ENCODE data around the gene MOB2. TPM values are rescaled to one million over a fixed set of nuclear protein-coding genes. Genes with fewer than 3 reads are reported as not detected.

MOB2 gene
- total RNA-seq, 1 donor from 2014 or later = 26.4 TPM

- Mint-ChIP-seq H3K9me3 (ENCODE audit: unreplicated experiment) (no peaks in the 10 kb centered on the region), H3K36me3 (ENCODE audit: low read depth, unreplicated experiment) (no peaks in the 10 kb centered on the region), H3K27ac (ENCODE audit: unreplicated experiment) (no peak overlapping the region), H3K4me3 (ENCODE audit: unreplicated experiment) (no peak overlapping the region), H3K27me3 (ENCODE audit: low read depth, unreplicated experiment) (peaks cover 1% of the 10 kb centered on the region), H3K4me1 (ENCODE audit: low read depth, unreplicated experiment) (peaks cover 11% of the 10 kb centered on the region)
- no peaks in the 10 kb centered on the region for H3K9me3 ChIP-seq (ENCODE audit: insufficient read depth, low read depth, low read length)
- no peak overlapping the region for H3K9ac ChIP-seq (ENCODE audit: low read length)
- H3K4me1 ChIP-seq (ENCODE audit: insufficient read depth, low read length) = peaks cover 4% of the 10 kb centered on the region
- FAIRE-seq (no peak), DNase-seq (ENCODE audit: low read depth) (no peak)
- no peaks in the 10 kb centered on the region for H3K36me3 ChIP-seq (ENCODE audit: insufficient read depth, low read length)
- H4K20me1 ChIP-seq (ENCODE audit: insufficient read depth, low read length) = peaks cover 90% of the 10 kb centered on the region
- H3K27ac ChIP-seq (ENCODE audit: low read depth, low read length) = no peak overlapping the region
- no peak for TF ChIP-seq CTCF (IDR thresholded peaks at IDR 0.05; ENCODE audit: insufficient read depth, low read depth, low read length)
- TF ChIP-seq EZH2 (IDR thresholded peaks at IDR 0.05; ENCODE audit: insufficient read depth, low read length) = no peak
- H3K4me3 ChIP-seq (ENCODE audit: insufficient read depth, low read depth, low read length) = no peak overlapping the region
- no peak overlapping the region for H3K4me2 ChIP-seq (ENCODE audit: low read length)
- no peaks in the 10 kb centered on the region for H3K27me3 ChIP-seq (ENCODE audit: insufficient read depth, low read length)
- no peak overlapping the region for H2AFZ ChIP-seq (ENCODE audit: low read depth, low read length)
- peaks cover 63% of the 10 kb centered on the region for H3K79me2 ChIP-seq (ENCODE audit: insufficient read depth, low read length)
Observed at GRCh38 chr11:1506981-1507380, 20.4 kb upstream of the MOB2 start.

GRCh38 chr11:1505480-1505879 is 18.9 kb upstream of the MOB2 start:
- no peak for TF ChIP-seq CTCF (IDR thresholded peaks at IDR 0.05; ENCODE audit: insufficient read depth, low read depth, low read length)
- no peak for TF ChIP-seq EZH2 (IDR thresholded peaks at IDR 0.05; ENCODE audit: insufficient read depth, low read length)
- H3K79me2 ChIP-seq (ENCODE audit: insufficient read depth, low read length) = peaks cover 70% of the 10 kb centered on the region
- FAIRE-seq = no peak

GRCh38 chr11:1504581-1505290 is 18.2 kb upstream of the MOB2 start:
- no peak overlapping the region for H3K27ac ChIP-seq (ENCODE audit: low read depth, low read length)
- no peak overlapping the region for H3K4me2 ChIP-seq (ENCODE audit: low read length)
- DNase-seq (ENCODE audit: low read depth) (no peak), FAIRE-seq (no peak)
- no peak overlapping the region for H3K4me3 ChIP-seq (ENCODE audit: insufficient read depth, low read depth, low read length)
- no peaks in the 10 kb centered on the region for H3K36me3 ChIP-seq (ENCODE audit: insufficient read depth, low read length)
- H3K9ac ChIP-seq (ENCODE audit: low read length) = no peak overlapping the region
- no peaks in the 10 kb centered on the region for H3K27me3 ChIP-seq (ENCODE audit: insufficient read depth, low read length)
- peaks cover 4% of the 10 kb centered on the region for H3K4me1 ChIP-seq (ENCODE audit: insufficient read depth, low read length)
- H3K9me3 ChIP-seq (ENCODE audit: insufficient read depth, low read depth, low read length) = no peaks in the 10 kb centered on the region
- Mint-ChIP-seq H3K4me1 (ENCODE audit: low read depth, unreplicated experiment) (peaks cover 9% of the 10 kb centered on the region), H3K36me3 (ENCODE audit: low read depth, unreplicated experiment) (peaks cover 11% of the 10 kb centered on the region), H3K4me3 (ENCODE audit: unreplicated experiment) (no peak overlapping the region), H3K27me3 (ENCODE audit: low read depth, unreplicated experiment) (peaks cover 1% of the 10 kb centered on the region), H3K9me3 (ENCODE audit: unreplicated experiment) (no peaks in the 10 kb centered on the region), H3K27ac (ENCODE audit: unreplicated experiment) (no peak overlapping the region)
- H2AFZ ChIP-seq (ENCODE audit: low read depth, low read length) = no peak overlapping the region
- H3K79me2 ChIP-seq (ENCODE audit: insufficient read depth, low read length) = peaks cover 76% of the 10 kb centered on the region
- H4K20me1 ChIP-seq (ENCODE audit: insufficient read depth, low read length) = peaks cover 98% of the 10 kb centered on the region
- no peak for TF ChIP-seq CTCF (IDR thresholded peaks at IDR 0.05; ENCODE audit: insufficient read depth, low read depth, low read length)

More at GRCh38 chr11:1505480-1505879, 18.9 kb upstream of the MOB2 start:
- H3K9ac ChIP-seq (ENCODE audit: low read length) = no peak overlapping the region
- H3K36me3 ChIP-seq (ENCODE audit: insufficient read depth, low read length) = no peaks in the 10 kb centered on the region
- H2AFZ ChIP-seq (ENCODE audit: low read depth, low read length) = no peak overlapping the region
- peaks cover 92% of the 10 kb centered on the region for H4K20me1 ChIP-seq (ENCODE audit: insufficient read depth, low read length)
- H3K27me3 ChIP-seq (ENCODE audit: insufficient read depth, low read length) = no peaks in the 10 kb centered on the region
- no peak overlapping the region for H3K27ac ChIP-seq (ENCODE audit: low read depth, low read length)
- no peak overlapping the region for H3K4me2 ChIP-seq (ENCODE audit: low read length)
- no peaks in the 10 kb centered on the region for H3K9me3 Mint-ChIP-seq (ENCODE audit: unreplicated experiment)
- H3K27ac Mint-ChIP-seq (ENCODE audit: unreplicated experiment) = no peak overlapping the region
- H3K4me1 ChIP-seq (ENCODE audit: insufficient read depth, low read length) = peaks cover 4% of the 10 kb centered on the region
- no peak overlapping the region for H3K4me3 ChIP-seq (ENCODE audit: insufficient read depth, low read depth, low read length)
- H3K4me3 Mint-ChIP-seq (ENCODE audit: unreplicated experiment) = no peak overlapping the region
- H3K36me3 Mint-ChIP-seq (ENCODE audit: low read depth, unreplicated experiment) = peaks cover 4% of the 10 kb centered on the region
- H3K27me3 Mint-ChIP-seq (ENCODE audit: low read depth, unreplicated experiment) = peaks cover 1% of the 10 kb centered on the region
- no peaks in the 10 kb centered on the region for H3K9me3 ChIP-seq (ENCODE audit: insufficient read depth, low read depth, low read length)
- peaks cover 9% of the 10 kb centered on the region for H3K4me1 Mint-ChIP-seq (ENCODE audit: low read depth, unreplicated experiment)
- no peak for DNase-seq (ENCODE audit: low read depth)
